OCI-LY7 (cell line): ENCODE results near the gene C1GALT1.

Experiments
- EZH2phosphoT487 ChIP-seq: fragments of 200-600 bp; sonication (generic); IDR thresholded peaks from 2 replicates; pipeline ENCODE4 v1.6.1; 2018; ENCODE audit warnings: low read depth, borderline replicate concordance, mild to moderate bottlenecking, mixed run types, antibody characterized with exemption, low read length, moderate library complexity, mixed read lengths
- TF ChIP-seq, protein P1 (sequence below): fragments of 200-600 bp; sonication (generic); conservative IDR thresholded peaks from 2 replicates; pipeline ENCODE4 v1.5.1; 2014; ENCODE audit warnings: mild to moderate bottlenecking, antibody characterized with exemption, low read length, moderate library complexity, mixed read lengths

GRCh38 chr7:7274782-7275181, 92.4 kb downstream of the C1GALT1 start:
- TF ChIP-seq, protein P1, sequence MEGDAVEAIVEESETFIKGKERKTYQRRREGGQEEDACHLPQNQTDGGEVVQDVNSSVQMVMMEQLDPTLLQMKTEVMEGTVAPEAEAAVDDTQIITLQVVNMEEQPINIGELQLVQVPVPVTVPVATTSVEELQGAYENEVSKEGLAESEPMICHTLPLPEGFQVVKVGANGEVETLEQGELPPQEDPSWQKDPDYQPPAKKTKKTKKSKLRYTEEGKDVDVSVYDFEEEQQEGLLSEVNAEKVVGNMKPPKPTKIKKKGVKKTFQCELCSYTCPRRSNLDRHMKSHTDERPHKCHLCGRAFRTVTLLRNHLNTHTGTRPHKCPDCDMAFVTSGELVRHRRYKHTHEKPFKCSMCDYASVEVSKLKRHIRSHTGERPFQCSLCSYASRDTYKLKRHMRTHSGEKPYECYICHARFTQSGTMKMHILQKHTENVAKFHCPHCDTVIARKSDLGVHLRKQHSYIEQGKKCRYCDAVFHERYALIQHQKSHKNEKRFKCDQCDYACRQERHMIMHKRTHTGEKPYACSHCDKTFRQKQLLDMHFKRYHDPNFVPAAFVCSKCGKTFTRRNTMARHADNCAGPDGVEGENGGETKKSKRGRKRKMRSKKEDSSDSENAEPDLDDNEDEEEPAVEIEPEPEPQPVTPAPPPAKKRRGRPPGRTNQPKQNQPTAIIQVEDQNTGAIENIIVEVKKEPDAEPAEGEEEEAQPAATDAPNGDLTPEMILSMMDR = no peak
- no peak for TF ChIP-seq EZH2phosphoT487
